Stomach (tissue), 9 donors: ENCODE results near the gene TRAPPC3. TPM values are rescaled to one million over a fixed set of nuclear protein-coding genes. Genes with fewer than 3 reads are reported as not detected.

ENCODE experiments used
- DNase-seq, 2 donors: peaks; one replicate each; pipeline versions ENCODE4 v3.0.0 to v3.0.0-alpha.2; 2013 to 2019
- H3K27ac ChIP-seq, 5 donors: fragments of 200-600 bp in 4 of 5; sonication (generic) in 4 of 5; one replicate each; pipeline ENCODE4 v1.5.1; 2013 to 2019; ENCODE audit warnings: mild to moderate bottlenecking in 1 of 5, moderate library complexity in 1 of 5
- H3K27me3 ChIP-seq, 3 donors: fragments of 200-600 bp; sonication (generic); one replicate each; pipeline ENCODE4 v1.5.1; 2017 to 2019; ENCODE audit warnings: mixed run types in 1 of 3
- H3K36me3 ChIP-seq, 4 donors: fragments of 200-600 bp; sonication (generic); 1 replicate in 3 of 4; 2 replicates in 1 of 4; pipeline ENCODE4 v1.5.1; 2016 to 2019
- H3K4me1 ChIP-seq, 4 donors: fragments of 200-600 bp; sonication (generic); one replicate each; pipeline ENCODE4 v1.5.1; 2016 to 2019
- H3K4me3 ChIP-seq, 4 donors: fragments of 200-600 bp; sonication (generic) in 3 of 4; one replicate each; pipeline ENCODE4 v1.5.1; 2016 to 2019; ENCODE audit warnings: mild to moderate bottlenecking in 1 of 4
- H3K9me3 ChIP-seq, 4 donors: fragments of 200-600 bp; sonication (generic); one replicate each; pipeline ENCODE4 v1.5.1; 2016 to 2019
- CTCF ChIP-seq, 7 experiments: fragments of 450-650 bp in 4 of 7; fragments of 200-600 bp in 3 of 7; sonication (generic) in 3 of 7; IDR thresholded peaks; one replicate each; pipeline ENCODE4 v1.5.1; 2016 to 2019; ENCODE audit warnings: antibody characterized with exemption in 7 of 7, control low read depth in 2 of 7, mild to moderate bottlenecking in 1 of 7
- EP300 ChIP-seq: sonication (generic); formaldehyde crosslinking; IDR thresholded peaks from one replicate; pipeline ENCODE4 v1.6.1; 2017; ENCODE audit warnings: antibody characterized with exemption
- POLR2A ChIP-seq, 4 donors: fragments of 450-650 bp; IDR thresholded peaks; one replicate each; pipeline ENCODE4 v1.6.1; 2016; ENCODE audit warnings: antibody characterized with exemption in 4 of 4, control low read depth in 2 of 4, mild to moderate bottlenecking in 1 of 4, moderate library complexity in 1 of 4
- POLR2AphosphoS5 ChIP-seq, 3 donors: sonication (generic); formaldehyde crosslinking; IDR thresholded peaks; one replicate each; pipeline ENCODE4 v1.6.1; 2016; ENCODE audit warnings: antibody characterized with exemption in 3 of 3
- WGBS, 5 donors: extraction: QIAGEN DNeasy Blood & Tissue Kit in 3 of 5; methylation state at CpG; one replicate each; pipeline versions ENCODE4 v1.1.5 to v1.1.7; 2013 to 2018; 5-methylcytosine and 5-hydroxymethylcytosine counted together
- intact Hi-C: fragments of 100-400 bp; cut with DNase I; formaldehyde crosslinking; loops from one replicate; pipeline ENCODE4 v1.15.1; 2023; ENCODE audit warnings: low total_unique reads
- polyA plus RNA-seq, 3 donors: library from polyadenylated mRNA; stranded (reverse); fragments of 200-250 nt; gene quantifications; one replicate each; pipeline ENCODE4 v1.2.3, GENCODE V29; 2013
- total RNA-seq, 5 donors: library from RNA; depleted of rRNA; stranded (reverse); fragments of >200 nt; gene quantifications; one replicate each; pipeline versions ENCODE4 v1.1.0 to v1.2.3, GENCODE V29; 2014 to 2016
- donor health status: healthy with polysubstance abuse.
- donor health status: Bipolar disorder and iron deficiency.
- donor health status: healthy.

TRAPPC3 gene
- total and polyA plus RNA-seq, 8 donors, result 8.9 to 64.0 (median 60.9) TPM

- H3K27me3 ChIP-seq, result no peaks in the 10 kb centered on the region
- peak within 1 kb of the TSS; percentile 95 to 100 (median 98) for H3K27ac ChIP-seq
- intact Hi-C loops, result no loop called here
- peak; percentile 85 to 95 for DNase-seq
- H3K4me1 ChIP-seq, result peaks cover 56 to 66% (median 61%) of the 10 kb centered on the region in 4 donors
- no peaks in the 10 kb centered on the region for H3K9me3 ChIP-seq
- no peak for TF ChIP-seq EP300
- TF ChIP-seq CTCF (IDR thresholded peaks at IDR 0.05), result no peak
- TF ChIP-seq POLR2A (IDR thresholded peaks at IDR 0.05), result peak in 2 of 4 donors; percentile 41 to 60
- TF ChIP-seq POLR2AphosphoS5 (IDR thresholded peaks at IDR 0.05), result peak; percentile 76 to 93 (median 87)
- H3K4me3 ChIP-seq, result peak within 1 kb of the TSS; percentile 90 to 99 (median 98)
- H3K36me3 ChIP-seq, result peaks cover 0 to 4% (median 0%) of the 10 kb centered on the region in 4 donors
- 0 to 1% (median 0%) methylated on average over 23 to 88 of the region's 88 CpGs for WGBS, 5 donors
Measured at GRCh38 chr1:36155408-36156328, 6.4 kb upstream of the TRAPPC3 start, which contains the start of gene MAP7D1. Gene MAP7D1, plus strand, starts transcription at chr1:36156160. Its CDS starts 258 bp downstream, at chr1:36156418.

DNA sequence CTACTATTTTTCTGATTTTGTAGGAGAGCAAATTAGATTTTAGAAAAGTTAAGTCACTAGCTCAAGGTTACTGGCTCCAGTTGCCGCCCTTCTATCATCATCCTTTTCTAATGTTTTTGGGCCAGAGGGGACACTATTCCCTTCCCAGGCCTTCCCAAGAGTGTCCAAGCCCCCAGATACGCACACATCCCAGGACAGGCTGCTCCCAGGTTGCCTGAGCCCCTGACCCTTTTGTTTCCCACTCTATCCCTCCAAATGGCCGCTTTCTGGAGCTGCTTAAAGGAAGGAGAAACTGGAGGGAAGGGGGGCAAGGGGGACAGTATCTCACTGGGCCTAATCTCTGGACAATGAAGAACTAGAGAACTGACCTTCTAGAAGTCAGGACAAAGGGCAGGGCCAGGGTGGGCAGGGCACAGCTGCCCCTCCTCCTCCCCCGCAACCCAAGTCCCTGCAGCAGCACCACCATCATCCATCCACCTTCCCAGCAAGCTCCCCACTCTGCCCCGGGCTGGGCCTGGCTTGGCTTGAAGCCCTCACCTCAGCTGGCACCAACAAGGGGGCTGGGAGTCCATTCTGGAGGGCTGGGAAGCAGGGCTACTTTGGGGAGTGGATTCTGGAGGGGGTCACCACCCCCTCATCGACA lies 5.6 kb upstream of the TRAPPC3 start:
- TF ChIP-seq EP300, result no peak
- WGBS, 5 donors, result 46 to 61% (median 48%) methylated on average over 5 to 6 of the region's 6 CpGs

GRCh38 chr1:36154335-36154734 lies 5.0 kb upstream of the TRAPPC3 start:
- intact Hi-C loops, result loop anchor here (5.0 kb wide), 1 partner anchor 33 kb away; no protein-coding TSS in a partner anchor
- no peak for DNase-seq
- 88 to 97% (median 92%) methylated on average over 5 to 6 of the region's 6 CpGs for WGBS, 5 donors
- TF ChIP-seq POLR2AphosphoS5 (IDR thresholded peaks at IDR 0.05), result no peak
- no peak for TF ChIP-seq POLR2A (IDR thresholded peaks at IDR 0.05)
- TF ChIP-seq EP300, result no peak
- TF ChIP-seq CTCF (IDR thresholded peaks at IDR 0.05), result no peak
- no peaks in the 10 kb centered on the region for H3K9me3 ChIP-seq
- H3K4me3 ChIP-seq, result no peak overlapping the region
- H3K4me1 ChIP-seq, result peaks cover 52 to 64% (median 59%) of the 10 kb centered on the region in 4 donors
- peaks cover 0 to under 1% (median 0%) of the 10 kb centered on the region in 4 donors for H3K36me3 ChIP-seq
- H3K27ac ChIP-seq, result peak overlapping the region in 3 of 5 donors; percentile 98 to 100 (median 99)
- no peaks in the 10 kb centered on the region for H3K27me3 ChIP-seq

More for the DNA sequence above, 5.6 kb upstream of the TRAPPC3 start:
- Histone ChIP-seq H3K4me3 (peak overlapping the region; percentile 90 to 99 (median 98)), H3K27ac (peak overlapping the region; percentile 95 to 100 (median 98)), H3K9me3 (no peaks in the 10 kb centered on the region), H3K36me3 (peaks cover 0 to 4% (median 0%) of the 10 kb centered on the region in 4 donors), H3K27me3 (no peaks in the 10 kb centered on the region), H3K4me1 (peaks cover 56 to 66% (median 61%) of the 10 kb centered on the region in 4 donors)
- DNase-seq, result peak in 1 of 2 donors; percentile 73
- intact Hi-C loops, result loop anchor here (5.0 kb wide), 1 partner anchor 32 kb away; no protein-coding TSS in a partner anchor

GRCh38 chr1:36153476-36153875 lies 4.2 kb upstream of the TRAPPC3 start:
- DNase-seq, result no peak
- Histone ChIP-seq H3K27me3 (no peaks in the 10 kb centered on the region), H3K27ac (peak overlapping the region in 1 of 5 donors; percentile 98), H3K4me3 (no peak overlapping the region), H3K4me1 (peaks cover 47 to 59% (median 57%) of the 10 kb centered on the region in 4 donors), H3K36me3 (no peaks in the 10 kb centered on the region), H3K9me3 (no peaks in the 10 kb centered on the region)
- TF ChIP-seq POLR2AphosphoS5 (IDR thresholded peaks at IDR 0.05), result no peak
- TF ChIP-seq CTCF (IDR thresholded peaks at IDR 0.05), result no peak
- no peak for TF ChIP-seq EP300
- no peak for TF ChIP-seq POLR2A (IDR thresholded peaks at IDR 0.05)
- intact Hi-C loops, result loop anchor here (5.0 kb wide), 1 partner anchor 34 kb away; no protein-coding TSS in a partner anchor
- WGBS, 5 donors, result 94 to 98% (median 96%) methylated on average over 6 of the region's 6 CpGs
